ENCODE measurements around the gene LBP. TPM values are rescaled to one million over a fixed set of nuclear protein-coding genes. Genes with fewer than 3 reads are reported as not detected.
"Not testable (repeated sequence)": the region's sequence is repeated elsewhere in the genome, so short reads cannot be mapped to it uniquely, and the experiment has no call there.

LBP gene
- total RNA-seq, 4 donors from 2014 or later = 1.4 to 17.9 (median 6.5) TPM

GRCh38 chr20:38393259-38393658 is 47.0 kb downstream of the LBP start:
- H3K36me3 ChIP-seq = no peaks in the 10 kb centered on the region
- H3K9me3 ChIP-seq = no peaks in the 10 kb centered on the region
- H3K27me3 ChIP-seq = no peaks in the 10 kb centered on the region
- in situ Hi-C loops (cut with MboI; ENCODE audit: low sequenced_read_pairs in 4 of 4) (no loop called here), intact Hi-C loops (cut with DNase I; ENCODE audit: low total_unique reads) (no loop called here)
- no peak overlapping the region for H3K27ac ChIP-seq
- DNase-seq = no peak
- TF ChIP-seq, protein P1, sequence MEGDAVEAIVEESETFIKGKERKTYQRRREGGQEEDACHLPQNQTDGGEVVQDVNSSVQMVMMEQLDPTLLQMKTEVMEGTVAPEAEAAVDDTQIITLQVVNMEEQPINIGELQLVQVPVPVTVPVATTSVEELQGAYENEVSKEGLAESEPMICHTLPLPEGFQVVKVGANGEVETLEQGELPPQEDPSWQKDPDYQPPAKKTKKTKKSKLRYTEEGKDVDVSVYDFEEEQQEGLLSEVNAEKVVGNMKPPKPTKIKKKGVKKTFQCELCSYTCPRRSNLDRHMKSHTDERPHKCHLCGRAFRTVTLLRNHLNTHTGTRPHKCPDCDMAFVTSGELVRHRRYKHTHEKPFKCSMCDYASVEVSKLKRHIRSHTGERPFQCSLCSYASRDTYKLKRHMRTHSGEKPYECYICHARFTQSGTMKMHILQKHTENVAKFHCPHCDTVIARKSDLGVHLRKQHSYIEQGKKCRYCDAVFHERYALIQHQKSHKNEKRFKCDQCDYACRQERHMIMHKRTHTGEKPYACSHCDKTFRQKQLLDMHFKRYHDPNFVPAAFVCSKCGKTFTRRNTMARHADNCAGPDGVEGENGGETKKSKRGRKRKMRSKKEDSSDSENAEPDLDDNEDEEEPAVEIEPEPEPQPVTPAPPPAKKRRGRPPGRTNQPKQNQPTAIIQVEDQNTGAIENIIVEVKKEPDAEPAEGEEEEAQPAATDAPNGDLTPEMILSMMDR (IDR thresholded peaks at IDR 0.05 in 4 of 5, conservative IDR thresholded peaks at IDR 0.05 in 1 of 5) = no peak
- TF ChIP-seq POLR2A (IDR thresholded peaks at IDR 0.05) = no peak
- ATAC-seq = no peak
- H3K4me1 ChIP-seq = no peaks in the 10 kb centered on the region
- H3K4me3 ChIP-seq = no peak overlapping the region

- Histone ChIP-seq H3K9me3 (no peaks in the 10 kb centered on the region), H3K27ac (no peak overlapping the region), H3K27me3 (no peaks in the 10 kb centered on the region), H3K4me1 (no peaks in the 10 kb centered on the region), H3K4me3 (no peak overlapping the region), H3K36me3 (no peaks in the 10 kb centered on the region)
- TF ChIP-seq, protein P1 (IDR thresholded peaks at IDR 0.05 in 4 of 5, conservative IDR thresholded peaks at IDR 0.05 in 1 of 5) = no peak
- TF ChIP-seq POLR2A (IDR thresholded peaks at IDR 0.05) = no peak
- in situ Hi-C loops (cut with MboI; ENCODE audit: low sequenced_read_pairs in 4 of 4) (no loop called here), intact Hi-C loops (cut with DNase I; ENCODE audit: low total_unique reads) (no loop called here)
- ATAC-seq (no peak), DNase-seq (no peak)
Observed at GRCh38 chr20:38395165-38395564, 48.9 kb downstream of the LBP start.

DNA sequence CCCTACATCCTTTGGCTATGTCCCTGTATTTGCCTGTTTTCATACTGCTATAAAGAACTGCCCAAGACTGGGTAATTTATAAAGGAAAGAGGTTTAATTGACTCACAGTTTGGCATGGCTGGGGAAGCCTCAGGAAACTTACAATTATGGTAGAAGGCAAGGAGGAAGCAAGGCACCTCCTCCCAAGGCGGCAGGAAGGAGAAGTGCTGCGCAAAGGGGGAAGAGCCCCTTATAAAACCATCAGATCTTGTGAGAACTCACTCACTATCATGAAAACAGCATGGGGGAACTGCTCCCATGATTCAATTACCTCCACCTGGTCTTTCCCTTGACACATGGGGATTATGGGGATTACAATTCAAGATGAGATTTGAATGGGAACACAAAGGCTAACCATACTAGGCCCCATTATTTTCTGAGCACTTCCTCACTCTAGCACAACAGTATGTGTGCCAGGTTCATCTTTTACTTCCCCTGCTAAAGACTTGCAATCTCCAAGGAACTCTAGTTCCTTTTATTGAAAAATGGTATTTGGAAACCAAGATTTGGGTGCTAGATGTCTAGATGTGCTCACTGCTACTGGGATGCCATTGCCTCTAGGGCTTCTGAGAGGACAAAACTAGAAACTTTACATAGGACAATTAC is 49.6 kb downstream of the LBP start:
- intact Hi-C loops (cut with DNase I; ENCODE audit: low total_unique reads); H3K9me3 ChIP-seq; H3K4me3 ChIP-seq; H3K27me3 ChIP-seq; ATAC-seq; in situ Hi-C loops (cut with MboI; ENCODE audit: low sequenced_read_pairs in 4 of 4); H3K36me3 ChIP-seq; H3K4me1 ChIP-seq; DNase-seq; H3K27ac ChIP-seq: not testable (repeated sequence)

GRCh38 chr20:38402089-38402488 is 55.8 kb downstream of the LBP start:
- H3K9me3 ChIP-seq = no peaks in the 10 kb centered on the region
- in situ Hi-C loops (cut with MboI; ENCODE audit: low sequenced_read_pairs in 4 of 4) (no loop called here), intact Hi-C loops (cut with DNase I; ENCODE audit: low total_unique reads) (no loop called here)
- no peaks in the 10 kb centered on the region for H3K4me1 ChIP-seq
- no peak for ATAC-seq
- no peak overlapping the region for H3K4me3 ChIP-seq
- DNase-seq = no peak
- H3K27me3 ChIP-seq = no peaks in the 10 kb centered on the region
- no peak for TF ChIP-seq POLR2A (IDR thresholded peaks at IDR 0.05)
- TF ChIP-seq, protein P1 (IDR thresholded peaks at IDR 0.05 in 4 of 5, conservative IDR thresholded peaks at IDR 0.05 in 1 of 5) = no peak
- H3K27ac ChIP-seq = no peak overlapping the region
- H3K36me3 ChIP-seq = no peaks in the 10 kb centered on the region

DNA sequence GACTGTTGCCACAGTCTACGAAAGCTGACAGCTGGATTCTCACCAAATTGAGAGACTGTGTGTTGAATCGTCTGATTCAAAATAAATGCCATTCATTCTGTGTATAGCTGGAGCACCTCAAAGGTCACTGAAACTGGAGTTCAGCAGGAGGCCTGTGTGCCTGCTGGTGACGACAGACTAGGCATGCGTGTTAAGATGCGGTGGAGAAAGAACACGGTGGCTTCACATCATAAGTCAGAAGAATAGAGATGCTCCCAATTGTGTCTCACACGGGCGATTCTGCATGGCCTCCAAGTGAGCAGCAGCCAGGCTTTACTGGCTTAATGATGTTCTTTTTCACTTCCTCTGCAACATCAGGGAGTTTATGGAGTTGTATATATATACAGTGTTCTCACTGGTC is 56.5 kb downstream of the LBP start:
- TF ChIP-seq, protein P1 (IDR thresholded peaks at IDR 0.05 in 4 of 5, conservative IDR thresholded peaks at IDR 0.05 in 1 of 5) = no peak
- no peak for TF ChIP-seq POLR2A (IDR thresholded peaks at IDR 0.05)
- DNase-seq (no peak), ATAC-seq (no peak)
- no peaks in the 10 kb centered on the region for H3K9me3 ChIP-seq
- H3K27me3 ChIP-seq = no peaks in the 10 kb centered on the region
- no peak overlapping the region for H3K4me3 ChIP-seq
- in situ Hi-C loops (cut with MboI; ENCODE audit: low sequenced_read_pairs in 4 of 4) = no loop called here
- intact Hi-C loops (cut with DNase I; ENCODE audit: low total_unique reads) = no loop called here
- H3K36me3 ChIP-seq = no peaks in the 10 kb centered on the region
- no peaks in the 10 kb centered on the region for H3K4me1 ChIP-seq
- no peak overlapping the region for H3K27ac ChIP-seq

Measured in gastrocnemius medialis (tissue), 4 donors.